HG02840 (cell line): ENCODE data around the gene ORC2.
"Not testable (repeated sequence)": the region's sequence is repeated elsewhere in the genome, so short reads cannot be mapped to it uniquely, and the experiment has no call there.

Experiments used
- ATAC-seq: cut with Tn5 transposase; IDR thresholded peaks from one replicate; pipeline ENCODE4 v1.9.1; 2021; ENCODE audit warnings: mild to moderate bottlenecking, moderate library complexity, moderate number of reproducible peaks; ENCODE audit not compliant: unreplicated experiment, low FRiP score

ORC2 gene

DNA sequence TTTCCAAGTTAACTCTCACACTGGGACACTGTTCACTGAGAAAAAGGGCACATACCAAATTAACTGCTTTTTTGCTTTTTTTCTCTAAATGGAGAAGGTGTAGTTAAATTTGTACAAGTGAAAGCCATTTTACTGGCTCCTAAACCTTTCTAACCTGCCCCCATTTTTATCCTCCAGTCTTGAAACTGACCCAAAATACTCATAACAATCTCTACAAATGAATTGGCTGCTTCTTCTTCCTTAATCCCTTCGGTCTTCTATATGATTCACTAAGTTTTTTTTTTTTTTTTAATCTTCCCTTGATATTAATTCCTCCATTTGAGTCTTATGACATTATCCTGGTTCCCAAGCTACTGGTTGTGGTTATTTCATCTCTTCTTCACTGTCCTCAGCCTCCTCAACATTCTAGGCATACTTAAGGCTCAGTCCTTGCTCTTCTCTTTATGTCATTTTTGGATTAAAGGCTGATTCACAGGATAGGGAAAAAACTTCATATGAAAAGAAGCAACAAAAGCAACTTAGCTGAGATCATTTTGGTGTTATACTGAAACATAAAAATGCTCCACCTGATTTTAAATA lies 19.8 kb downstream of the ORC2 start:
- ATAC-seq = no peak

DNA sequence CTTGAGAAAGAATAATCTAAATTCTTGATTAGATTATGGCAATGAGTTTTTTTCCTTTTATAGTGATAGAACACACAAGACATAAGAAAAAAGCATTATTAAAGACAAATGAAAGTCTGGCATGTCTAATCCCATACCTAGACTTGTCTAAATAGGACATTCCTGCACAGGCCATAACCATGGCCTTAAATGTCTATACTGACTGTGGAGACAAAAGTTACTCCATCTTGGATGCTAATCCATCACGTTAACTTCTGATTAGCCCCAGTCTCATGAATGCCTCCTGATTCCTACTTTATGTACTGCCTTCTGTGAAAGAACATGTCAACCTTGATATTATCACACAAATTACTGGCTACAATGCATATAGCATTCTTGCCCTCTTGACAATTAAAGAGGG lies 23.6 kb downstream of the ORC2 start:
- ATAC-seq = no peak

- no peak for ATAC-seq
Observed at GRCh38 chr2:200930947-200931626, 32.4 kb downstream of the ORC2 start.

GRCh38 chr2:200929334-200930249 lies 33.9 kb downstream of the ORC2 start:
- no peak for ATAC-seq

DNA sequence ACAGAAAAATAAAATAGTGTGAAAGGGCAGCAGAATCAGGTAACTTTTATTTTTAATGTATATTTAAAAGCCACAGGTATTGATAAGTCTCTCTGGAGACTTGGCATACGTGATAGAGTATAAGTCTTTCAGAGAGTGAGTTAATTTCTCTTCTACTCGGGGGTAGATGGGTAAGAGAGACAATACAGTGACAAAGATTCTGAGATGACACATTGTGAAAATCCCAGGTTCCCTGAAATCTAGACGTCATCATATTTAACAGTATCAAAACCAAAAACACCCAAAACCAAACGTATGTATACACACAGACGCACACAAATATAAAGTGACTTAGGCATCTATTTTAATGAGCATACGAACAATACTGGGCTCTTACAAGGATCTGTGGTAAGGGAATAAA lies 41.0 kb downstream of the ORC2 start:
- no peak for ATAC-seq

GRCh38 chr2:200913654-200914053 lies 49.8 kb downstream of the ORC2 start:
- ATAC-seq = no peak

GRCh38 chr2:200909958-200910357 lies 53.5 kb downstream of the ORC2 start:
- no peak for ATAC-seq

- ATAC-seq = no peak
Observed at GRCh38 chr2:200905618-200906296, 57.7 kb downstream of the ORC2 start.

GRCh38 chr2:200901459-200902072 lies 61.9 kb downstream of the ORC2 start:
- peak; percentile 86 for ATAC-seq

DNA sequence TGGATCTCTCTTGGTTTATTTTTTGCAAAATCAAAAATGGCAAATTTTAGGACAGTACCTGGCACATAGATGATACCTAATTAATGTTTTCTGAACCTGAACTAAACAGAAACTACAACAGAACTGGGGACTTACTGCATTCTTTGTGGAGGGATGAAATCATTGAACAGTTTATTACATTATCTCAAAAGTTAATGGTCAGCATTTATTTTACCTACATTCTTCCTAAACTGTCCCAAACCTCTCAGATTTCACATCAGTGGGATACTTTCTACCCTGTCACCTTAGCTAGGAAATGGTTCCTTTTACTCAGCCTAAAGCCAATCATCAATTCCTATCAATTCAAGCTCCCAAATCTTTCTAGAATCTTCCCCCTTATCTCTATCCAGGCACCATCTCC lies 64.0 kb downstream of the ORC2 start:
- ATAC-seq = no peak

DNA sequence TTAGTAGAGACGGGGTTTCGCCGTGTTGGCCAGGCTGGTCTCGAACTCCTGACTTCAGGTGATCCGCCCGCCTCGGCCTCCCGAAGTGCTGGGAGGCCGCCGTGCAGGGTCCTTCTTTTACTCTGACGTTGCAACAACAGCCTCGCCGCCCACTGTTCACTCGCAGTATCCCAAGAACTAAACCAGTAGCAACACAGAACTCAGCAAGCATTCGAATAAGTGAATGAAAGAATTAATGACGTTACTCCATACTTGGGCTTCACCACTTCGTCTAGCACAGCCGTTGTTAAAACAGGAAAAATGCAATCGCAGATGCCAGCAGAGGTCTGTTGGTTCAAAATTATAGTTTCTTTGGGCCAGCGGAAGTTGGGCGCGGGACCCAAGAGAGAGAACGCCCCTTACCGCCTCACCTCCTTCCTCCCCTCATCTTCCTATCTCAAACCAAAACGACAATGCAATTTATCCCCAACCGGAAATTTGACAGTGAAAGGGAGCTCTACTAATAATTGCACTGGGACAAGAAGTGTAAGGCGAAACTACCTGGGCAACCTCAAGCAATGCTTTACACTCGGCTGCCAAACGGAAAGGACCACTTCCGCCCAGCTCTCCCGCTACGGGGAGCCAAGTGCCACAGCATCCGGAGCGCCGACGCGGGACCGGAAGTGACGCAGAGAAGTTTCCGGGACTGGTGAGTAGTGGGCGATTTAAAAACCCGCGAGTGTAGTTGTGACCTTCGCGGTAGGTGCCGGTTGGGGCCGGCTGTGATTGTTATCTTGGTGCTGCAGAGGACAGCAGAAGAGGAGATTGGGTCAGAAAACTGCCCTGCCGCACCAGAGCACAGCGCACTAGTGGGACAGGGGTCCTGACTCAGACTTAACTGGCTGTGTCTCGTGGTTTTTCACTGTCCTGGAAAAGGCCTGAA lies 74.5 kb downstream of the ORC2 start, which contains the start of the genes NIF3L1 and PPIL3:
Gene NIF3L1, plus strand, starts transcription at position 668 of the 922 bp plus-strand sequence. CDS start 2,573 bp downstream, outside the sequence.
Gene PPIL3, minus strand, starts transcription at position 374 of the 922 bp plus-strand sequence. CDS start 1,462 bp downstream, outside the sequence.
- ATAC-seq = peak; percentile 88

DNA sequence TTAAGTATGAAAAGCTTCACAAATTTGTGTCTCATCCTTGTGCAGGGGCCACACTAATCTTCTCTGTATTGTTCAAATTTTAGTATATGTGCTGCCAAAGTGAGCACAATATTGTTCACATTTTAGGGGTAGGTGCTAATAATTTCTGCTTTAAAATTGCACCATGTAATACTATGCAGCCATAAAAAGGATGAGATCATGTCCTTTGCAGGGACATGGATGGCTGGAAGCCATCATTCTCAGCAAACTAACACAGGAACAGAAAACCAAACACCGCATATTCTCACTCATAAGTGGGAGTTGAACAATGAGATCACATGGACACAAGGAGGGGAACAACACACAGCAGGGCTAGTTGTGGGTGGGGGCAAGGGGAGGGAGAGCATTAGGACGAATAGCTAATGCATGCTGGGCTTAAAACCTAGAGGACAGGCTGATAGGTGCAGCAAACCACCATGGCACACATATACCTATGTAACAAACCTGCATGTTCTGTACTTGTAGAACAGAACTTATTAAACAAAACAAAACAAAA lies 81.7 kb downstream of the ORC2 start:
- not testable (repeated sequence) for ATAC-seq

DNA sequence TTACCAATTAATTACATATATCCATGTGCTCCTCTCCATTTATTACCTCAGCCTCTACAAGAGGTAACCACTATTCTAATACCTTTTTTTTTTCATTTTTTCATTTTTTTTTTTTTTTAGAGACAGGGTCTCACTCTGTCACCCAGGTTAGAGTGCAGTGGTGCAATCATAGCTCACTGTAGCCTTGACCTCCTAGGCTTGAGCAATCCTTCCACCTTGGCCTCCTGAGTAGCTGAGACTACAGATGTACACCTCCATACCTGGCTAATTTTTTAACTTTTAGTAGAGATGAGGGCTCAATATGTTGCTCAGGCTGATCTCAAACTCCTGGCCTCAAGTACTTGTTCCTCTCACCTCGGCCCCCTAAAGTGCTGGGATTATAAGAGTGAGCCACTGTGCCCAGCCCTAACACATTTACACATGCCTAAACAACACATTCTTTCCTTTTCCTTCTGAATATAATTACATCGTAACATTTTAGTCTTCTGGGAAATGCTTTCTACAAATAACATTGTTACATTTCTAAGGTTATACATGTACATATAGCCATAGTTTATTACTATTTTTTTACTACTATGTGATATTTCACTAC lies 85.1 kb downstream of the ORC2 start:
- no peak for ATAC-seq

DNA sequence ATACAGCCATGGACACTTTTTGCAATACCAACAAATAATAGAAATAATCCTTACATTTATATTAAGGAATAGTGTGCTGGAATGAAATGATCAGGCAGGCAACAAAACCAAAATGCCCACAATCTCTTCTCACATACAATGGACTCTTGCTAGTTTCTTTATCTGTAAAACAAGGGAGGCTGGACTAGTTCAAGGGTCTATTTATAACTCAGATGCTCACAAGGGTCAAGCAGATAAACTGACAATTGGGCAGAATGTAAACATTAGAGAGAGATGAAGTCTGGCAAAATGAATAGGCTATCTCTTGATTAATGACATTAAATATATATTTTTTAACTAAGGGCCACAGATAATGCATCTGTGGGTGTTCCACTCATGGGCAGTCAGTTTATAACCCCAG lies 86.0 kb downstream of the ORC2 start:
- no peak for ATAC-seq

- no peak for ATAC-seq
Observed at GRCh38 chr2:200873560-200873959, 89.9 kb downstream of the ORC2 start.

DNA sequence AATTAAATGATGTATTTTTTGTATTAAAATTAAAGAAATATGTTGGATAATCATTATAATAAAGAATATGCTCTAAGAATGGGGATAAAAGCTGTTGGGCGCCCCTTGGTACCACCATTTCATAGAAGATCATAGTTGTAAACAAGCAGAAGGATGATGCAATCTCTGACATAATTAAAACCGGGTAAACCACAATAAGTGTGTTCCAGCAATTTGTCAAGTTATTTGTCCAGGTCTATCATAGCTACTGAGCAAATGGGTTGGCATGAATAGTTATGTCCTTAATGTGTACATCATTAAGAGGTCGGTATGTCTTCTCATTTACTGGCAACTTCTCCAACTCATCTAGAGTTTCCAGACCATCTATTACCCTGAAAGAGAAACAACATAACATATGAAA lies 92.3 kb downstream of the ORC2 start:
- no peak for ATAC-seq

GRCh38 chr2:200869014-200869413 lies 94.4 kb downstream of the ORC2 start:
- no peak for ATAC-seq
